ENCODE data around the gene SLC12A4. TPM values are rescaled to one million over a fixed set of nuclear protein-coding genes. Genes with fewer than 3 reads are reported as not detected.

The SLC12A4 gene
- total RNA-seq, 1 experiment from 2014 or later, result 33.2 TPM

DNA sequence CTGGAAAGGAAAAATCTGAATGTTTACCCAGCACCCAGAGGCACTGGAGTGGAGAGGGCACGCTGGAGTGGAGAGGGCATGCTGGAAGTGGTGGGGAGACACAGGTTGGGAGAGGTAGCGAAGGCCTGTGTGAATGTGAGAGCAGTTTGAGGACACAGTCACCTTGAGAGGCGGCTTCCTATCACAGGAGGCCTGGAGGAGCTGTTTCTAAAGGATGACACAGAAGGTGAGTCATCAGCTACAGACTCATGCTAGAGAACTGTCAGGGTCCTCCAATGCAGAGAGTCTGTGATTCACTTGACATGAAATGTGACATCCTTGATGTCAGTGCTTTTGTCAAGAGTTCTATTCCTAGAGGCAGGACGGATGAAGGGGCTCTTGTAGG is 50.6 kb downstream of the SLC12A4 start:
- no peaks in the 10 kb centered on the region for H3K9me3 ChIP-seq (ENCODE audit: low read length)
- no peaks in the 10 kb centered on the region for H3K27me3 ChIP-seq (ENCODE audit: low read length)
- POLR2A ChIA-PET (ENCODE audit: unreplicated experiment), result no interaction called here
- H3K9ac ChIP-seq (ENCODE audit: low read length), result no peak overlapping the region
- 0 out of 2 replicates have a peak, but pooled peaks cover 4% of the 10 kb centered on the region for H3K79me2 ChIP-seq (ENCODE audit: low read length)
- ATAC-seq, result peak; percentile 99
- BruUV-seq (replicated peaks), result no TSS peak
- peak overlapping the region; percentile 66 for H3K27ac ChIP-seq (ENCODE audit: low read length)
- CTCF ChIA-PET, result interaction anchor here (1.0 kb wide), 1 partner anchor 397 kb away, joined by 4 read pairs; no protein-coding TSS in a partner anchor
- DNase-seq, result peak; percentile 87
- no peaks in the 10 kb centered on the region for H3F3A ChIP-seq (ENCODE audit: low read length, unreplicated experiment)
- H3K9me2 ChIP-seq (replicated peaks; ENCODE audit: low read length), result no peaks in the 10 kb centered on the region
- peaks cover 13% of the 10 kb centered on the region for H3K4me1 ChIP-seq (ENCODE audit: insufficient read depth, low read length)
- no peak overlapping the region for H3K4me3 ChIP-seq (ENCODE audit: low read length)
- H4K20me1 ChIP-seq (ENCODE audit: low read length), result 0 out of 2 replicates have a peak, but pooled peaks cover 5% of the 10 kb centered on the region
- no peak overlapping the region for H2AFZ ChIP-seq (ENCODE audit: low read length)
- H3K4me2 ChIP-seq (ENCODE audit: low read length), result 0 out of 2 replicates have a peak overlapping the region, but pooled peaks have one; percentile 12
- intact Hi-C loops (cut with micrococcal nuclease), result no loop called here
- H3K36me3 ChIP-seq (ENCODE audit: low read depth, low read length), result no peaks in the 10 kb centered on the region; the same call in 1 of the 2 replicates
- no peak for TF ChIP-seq EZH2 (IDR thresholded peaks at IDR 0.05; ENCODE audit: low read length, unreplicated experiment)
- TF ChIP-seq EZH2phosphoT487 (IDR thresholded peaks at IDR 0.05; ENCODE audit: borderline replicate concordance, low read length), result no peak
- TF ChIP-seq, protein P1, sequence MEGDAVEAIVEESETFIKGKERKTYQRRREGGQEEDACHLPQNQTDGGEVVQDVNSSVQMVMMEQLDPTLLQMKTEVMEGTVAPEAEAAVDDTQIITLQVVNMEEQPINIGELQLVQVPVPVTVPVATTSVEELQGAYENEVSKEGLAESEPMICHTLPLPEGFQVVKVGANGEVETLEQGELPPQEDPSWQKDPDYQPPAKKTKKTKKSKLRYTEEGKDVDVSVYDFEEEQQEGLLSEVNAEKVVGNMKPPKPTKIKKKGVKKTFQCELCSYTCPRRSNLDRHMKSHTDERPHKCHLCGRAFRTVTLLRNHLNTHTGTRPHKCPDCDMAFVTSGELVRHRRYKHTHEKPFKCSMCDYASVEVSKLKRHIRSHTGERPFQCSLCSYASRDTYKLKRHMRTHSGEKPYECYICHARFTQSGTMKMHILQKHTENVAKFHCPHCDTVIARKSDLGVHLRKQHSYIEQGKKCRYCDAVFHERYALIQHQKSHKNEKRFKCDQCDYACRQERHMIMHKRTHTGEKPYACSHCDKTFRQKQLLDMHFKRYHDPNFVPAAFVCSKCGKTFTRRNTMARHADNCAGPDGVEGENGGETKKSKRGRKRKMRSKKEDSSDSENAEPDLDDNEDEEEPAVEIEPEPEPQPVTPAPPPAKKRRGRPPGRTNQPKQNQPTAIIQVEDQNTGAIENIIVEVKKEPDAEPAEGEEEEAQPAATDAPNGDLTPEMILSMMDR (conservative IDR thresholded peaks at IDR 0.05; ENCODE audit: low read depth, low read length), result no peak

DNA sequence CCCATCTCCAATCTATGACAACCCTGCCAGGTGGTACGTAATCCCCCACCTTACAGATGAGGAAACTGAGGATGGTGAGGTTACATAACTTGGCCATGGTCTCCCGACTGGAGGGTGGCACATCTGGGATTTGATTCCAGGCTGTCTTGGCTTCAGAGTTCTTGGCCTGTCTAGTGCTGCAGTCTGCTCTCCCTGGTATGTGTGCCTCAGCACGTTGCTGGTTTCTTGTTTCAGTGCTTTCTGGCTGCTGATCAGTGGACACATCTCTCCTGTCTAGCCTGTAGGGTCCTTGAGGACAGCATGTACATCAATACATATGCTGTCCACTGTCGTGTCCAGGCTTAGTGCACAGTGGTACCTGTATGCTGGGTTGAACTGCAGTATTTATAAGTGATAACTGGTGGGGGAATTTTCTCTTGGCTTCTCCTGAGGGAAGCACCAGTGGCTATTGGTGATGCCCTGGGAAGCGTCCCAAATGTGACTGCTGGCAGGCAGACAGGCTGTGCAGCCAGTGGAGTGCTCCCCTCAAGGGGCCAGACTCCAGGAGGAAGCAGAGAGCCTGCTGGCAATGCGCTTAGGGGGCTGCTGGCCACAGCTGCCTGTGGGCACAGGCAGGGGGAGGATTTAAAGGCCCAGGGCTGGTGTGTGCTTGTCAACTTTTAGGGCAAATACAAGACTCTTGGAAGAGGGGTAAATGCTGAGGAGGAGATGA is 51.1 kb downstream of the SLC12A4 start:
- Histone ChIP-seq H3K9ac (ENCODE audit: low read length) (no peak overlapping the region), H3K27me3 (ENCODE audit: low read length) (no peaks in the 10 kb centered on the region), H3F3A (ENCODE audit: low read length, unreplicated experiment) (no peaks in the 10 kb centered on the region), H3K9me3 (ENCODE audit: low read length) (no peaks in the 10 kb centered on the region), H3K27ac (ENCODE audit: low read length) (peak overlapping the region; percentile 66), H4K20me1 (ENCODE audit: low read length) (0 out of 2 replicates have a peak, but pooled peaks cover 5% of the 10 kb centered on the region), H3K79me2 (ENCODE audit: low read length) (0 out of 2 replicates have a peak, but pooled peaks cover 4% of the 10 kb centered on the region), H3K4me3 (ENCODE audit: low read length) (no peak overlapping the region), H3K9me2 (replicated peaks; ENCODE audit: low read length) (no peaks in the 10 kb centered on the region), H3K4me2 (ENCODE audit: low read length) (0 out of 2 replicates have a peak overlapping the region, but pooled peaks have one; percentile 12), H3K4me1 (ENCODE audit: insufficient read depth, low read length) (peaks cover 13% of the 10 kb centered on the region), H3K36me3 (ENCODE audit: low read depth, low read length) (no peaks in the 10 kb centered on the region; the same call in 1 of the 2 replicates), H2AFZ (ENCODE audit: low read length) (no peak overlapping the region)
- ChIA-PET POLR2A (ENCODE audit: unreplicated experiment) (no interaction called here), CTCF (interaction anchor here (1.0 kb wide), 1 partner anchor 396 kb away, joined by 4 read pairs; no protein-coding TSS in a partner anchor)
- intact Hi-C loops (cut with micrococcal nuclease), result no loop called here
- TF ChIP-seq EZH2 (IDR thresholded peaks at IDR 0.05; ENCODE audit: low read length, unreplicated experiment) (no peak), EZH2phosphoT487 (IDR thresholded peaks at IDR 0.05; ENCODE audit: borderline replicate concordance, low read length) (no peak)
- TF ChIP-seq, protein P1 (conservative IDR thresholded peaks at IDR 0.05; ENCODE audit: low read depth, low read length), result no peak
- BruUV-seq (replicated peaks), result no TSS peak
- DNase-seq, result no peak
- peak; percentile 25 for ATAC-seq

Data from PC-3 (cell line).